HG02884 (cell line): ENCODE results near the gene NFATC2.

Source experiments
- ATAC-seq: cut with Tn5 transposase; IDR thresholded peaks from one replicate; pipeline ENCODE4 v1.9.1; 2021; ENCODE audit warnings: mild to moderate bottlenecking, moderate library complexity; ENCODE audit not compliant: unreplicated experiment

NFATC2 gene

GRCh38 chr20:51457533-51457932, 85.0 kb downstream of the NFATC2 start:
- no peak for ATAC-seq

- no peak for ATAC-seq
Measured at GRCh38 chr20:51456511-51457509, 85.7 kb downstream of the NFATC2 start.

- no peak for ATAC-seq
Measured at GRCh38 chr20:51454250-51454865, 88.2 kb downstream of the NFATC2 start.

DNA sequence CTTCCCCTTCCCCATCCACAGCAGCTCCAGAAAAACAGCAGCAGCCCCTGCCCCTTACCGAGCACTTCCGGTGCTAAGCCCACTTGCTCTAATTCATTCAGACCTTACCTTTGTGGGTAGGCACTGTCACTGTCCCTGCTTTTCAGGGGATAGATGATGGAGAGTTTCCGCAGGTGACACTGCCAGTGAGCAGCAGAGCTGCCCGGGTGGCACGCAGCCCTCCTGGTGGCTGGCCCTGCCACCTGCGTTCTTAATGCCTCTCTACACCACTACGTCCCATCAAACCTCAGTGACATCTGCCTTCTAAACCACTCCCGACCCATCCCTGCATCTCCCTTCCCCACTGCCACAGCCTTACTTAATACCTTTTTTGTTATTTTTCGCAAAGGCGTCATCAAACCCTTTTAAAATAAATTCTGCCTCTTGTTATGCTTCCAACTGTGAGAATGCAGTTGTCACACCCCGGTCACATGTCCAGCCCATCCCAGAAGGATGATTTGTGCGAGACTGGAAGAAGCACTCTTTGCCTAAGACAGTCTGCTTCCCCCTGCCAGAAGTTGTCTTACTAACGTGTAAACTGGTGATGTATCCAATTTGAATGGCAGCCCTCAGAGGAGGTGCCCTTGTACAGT, 89.7 kb downstream of the NFATC2 start:
- ATAC-seq, result no peak

DNA sequence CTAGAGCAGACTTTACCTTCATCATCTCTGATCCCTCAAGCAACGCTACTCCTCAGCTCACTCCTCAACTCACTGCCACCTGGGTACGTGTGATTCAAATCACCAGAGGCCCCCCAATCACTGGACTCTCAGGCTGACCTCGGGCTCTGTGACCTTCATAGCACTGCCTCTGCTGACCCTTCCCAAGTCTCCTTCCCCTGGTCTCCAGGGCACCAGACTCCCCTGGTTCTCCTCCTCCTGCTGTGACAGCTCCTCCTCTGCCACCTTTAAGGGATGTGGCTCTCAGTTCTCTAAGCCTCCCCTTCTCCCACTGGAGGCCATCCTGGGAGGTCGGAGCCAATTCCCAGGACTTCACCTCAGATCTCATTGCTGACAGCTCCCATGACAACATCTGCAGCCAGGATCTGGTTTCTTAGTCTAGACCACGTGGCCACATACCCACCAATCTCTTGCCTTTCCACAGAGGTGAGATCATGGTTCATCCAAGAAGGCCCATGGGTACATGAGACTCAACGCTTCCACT, 90.4 kb downstream of the NFATC2 start:
- no peak for ATAC-seq

GRCh38 chr20:51451484-51451883, 91.0 kb downstream of the NFATC2 start:
- ATAC-seq, result no peak

GRCh38 chr20:51450984-51451383, 91.5 kb downstream of the NFATC2 start:
- ATAC-seq, result no peak

DNA sequence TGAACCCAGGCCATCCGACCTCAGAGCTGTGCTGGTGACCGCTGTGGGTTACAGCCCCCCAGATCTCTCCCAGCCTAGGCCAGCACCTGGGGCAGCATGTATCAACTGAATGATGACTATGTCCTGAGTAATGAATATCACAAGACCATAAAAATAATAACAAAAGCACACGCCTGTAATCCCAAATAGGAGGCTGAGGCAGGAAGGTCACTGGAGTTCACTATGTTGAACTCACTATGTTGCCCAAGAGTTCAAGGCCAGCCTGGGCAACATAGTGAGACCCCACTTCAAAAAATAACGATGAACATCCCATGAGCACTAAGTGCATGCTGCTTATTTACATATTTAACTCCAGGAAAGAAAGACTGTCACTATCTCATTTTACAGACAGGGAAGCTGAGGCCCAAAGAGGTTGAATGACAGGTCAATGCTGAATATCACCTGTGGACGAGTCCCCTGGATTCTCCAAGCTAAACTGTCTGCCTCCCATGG, 92.3 kb downstream of the NFATC2 start:
- ATAC-seq, result no peak

DNA sequence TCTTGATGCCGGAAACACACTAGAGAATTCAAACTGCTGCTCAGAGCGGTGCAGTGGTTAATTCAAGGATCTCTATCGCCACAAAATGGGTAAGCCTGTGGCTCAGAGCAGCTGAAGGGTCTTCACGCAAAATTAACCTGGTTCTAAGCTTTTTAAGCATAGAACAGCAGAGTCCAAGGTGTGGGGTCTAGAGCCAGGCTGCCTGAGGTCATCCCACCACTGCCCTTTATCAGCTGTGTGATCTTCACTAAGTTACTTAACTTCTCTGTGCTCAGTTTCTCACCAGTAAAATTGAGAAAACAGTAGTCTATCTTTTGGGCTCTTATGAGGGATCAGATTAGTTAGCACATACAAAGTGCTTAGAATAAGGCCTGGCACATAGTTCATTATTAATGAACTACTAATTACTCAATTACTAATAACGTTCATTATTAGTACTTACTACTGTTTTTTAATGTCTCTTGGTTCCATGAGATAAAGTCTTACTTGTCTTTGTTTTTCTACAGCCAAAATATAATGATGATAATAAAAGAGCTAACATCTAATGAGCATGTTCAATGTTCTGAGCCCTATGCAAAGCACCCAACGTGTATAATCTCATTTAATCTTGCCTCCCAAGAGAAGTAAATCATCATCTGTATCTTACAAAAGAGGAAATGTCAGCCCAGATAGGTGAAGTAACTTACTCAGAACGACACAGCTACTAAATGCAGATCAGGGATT, 92.9 kb downstream of the NFATC2 start:
- ATAC-seq, result no peak

DNA sequence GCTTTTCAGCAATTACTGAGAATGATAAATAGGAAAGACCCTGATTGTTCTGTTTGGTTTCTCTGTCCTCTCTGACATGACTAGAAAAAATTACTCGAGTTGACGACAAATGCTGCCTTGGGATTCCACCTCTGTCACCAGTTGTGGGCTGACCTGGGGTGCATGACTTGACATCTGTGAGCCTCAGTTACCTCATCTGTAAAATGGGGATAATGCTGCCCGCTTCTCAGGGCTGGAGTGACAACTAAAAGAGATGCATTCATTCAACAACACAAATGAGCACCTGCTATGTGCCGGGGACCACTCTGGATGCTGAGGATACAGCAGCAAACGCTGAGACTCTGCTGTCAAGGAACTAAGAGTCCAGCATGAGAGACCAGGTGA, 94.8 kb downstream of the NFATC2 start:
- no peak for ATAC-seq

DNA sequence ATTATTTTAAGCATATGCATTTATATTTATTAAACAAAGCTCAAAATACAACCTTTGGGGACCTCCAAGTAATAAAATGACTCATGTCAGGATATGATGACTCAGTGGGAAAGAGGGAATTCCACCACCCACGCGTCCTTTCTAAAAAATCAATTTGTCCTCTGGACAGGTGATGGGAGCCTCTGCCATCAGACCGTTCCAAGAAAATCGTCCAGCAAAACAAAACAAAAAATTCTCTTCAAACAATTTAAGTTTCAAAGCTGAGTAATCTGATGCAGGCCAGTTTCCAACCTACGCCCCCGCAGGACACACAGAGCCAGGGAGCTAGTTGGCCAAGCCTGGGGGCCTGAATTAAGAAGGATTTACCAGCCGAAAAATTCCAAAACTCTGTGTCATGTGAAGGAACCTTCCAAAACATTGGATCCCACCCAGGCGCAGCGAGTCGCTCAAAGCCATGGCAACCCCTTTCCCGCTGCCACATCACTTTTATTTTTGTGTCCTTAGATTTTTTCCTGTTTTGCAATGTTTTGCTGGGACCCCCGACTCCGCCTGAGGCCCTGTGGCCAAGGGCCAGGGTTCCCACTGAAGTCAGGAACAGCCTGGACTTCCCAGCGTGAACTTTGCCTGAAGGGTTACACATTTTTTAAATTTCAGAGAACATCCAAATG, 95.3 kb downstream of the NFATC2 start:
- ATAC-seq, result no peak

GRCh38 chr20:51446656-51447055, 95.9 kb downstream of the NFATC2 start:
- no peak for ATAC-seq

- no peak for ATAC-seq
Measured at GRCh38 chr20:51446230-51446629, 96.3 kb downstream of the NFATC2 start.

DNA sequence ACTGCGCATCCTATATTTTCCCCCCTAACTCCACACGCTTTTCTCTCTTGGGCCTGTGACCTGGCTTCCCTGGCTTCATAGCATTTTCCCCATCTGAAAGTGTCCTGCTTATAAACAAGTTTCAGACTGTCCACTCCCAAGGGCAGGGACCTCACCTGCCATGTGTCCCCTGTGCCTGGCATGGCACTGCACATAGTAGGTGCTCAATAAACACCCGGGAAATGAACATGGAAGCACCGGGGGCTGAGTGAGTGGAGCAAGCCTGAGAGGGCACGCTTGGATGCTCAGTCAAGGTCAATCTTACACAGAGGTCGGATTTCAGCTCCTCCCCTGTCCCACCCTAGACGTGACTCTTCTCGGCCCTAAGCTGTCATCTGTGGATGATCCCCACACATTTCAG, 96.9 kb downstream of the NFATC2 start:
- no peak for ATAC-seq

GRCh38 chr20:51444922-51445438, 97.5 kb downstream of the NFATC2 start:
- no peak for ATAC-seq

DNA sequence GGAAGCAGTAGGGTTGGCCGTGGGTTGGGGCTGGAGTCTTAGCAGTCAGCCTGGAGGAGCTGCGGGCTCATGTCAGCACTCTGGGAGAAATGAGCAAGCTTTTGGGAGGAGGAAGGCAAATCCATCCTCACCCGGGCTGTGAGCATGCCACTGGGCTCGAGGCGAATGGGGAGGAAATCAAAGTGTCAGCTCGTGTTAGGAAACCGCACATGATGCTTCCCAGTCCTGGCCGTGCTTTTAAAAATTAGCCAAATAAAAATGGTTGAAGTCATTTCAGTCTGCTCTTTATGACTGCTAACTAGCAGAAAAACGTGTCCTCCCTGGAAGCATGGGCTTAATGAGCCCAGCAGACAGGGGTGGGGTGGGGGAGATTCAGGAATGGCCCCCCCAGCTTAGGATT, 98.1 kb downstream of the NFATC2 start:
- no peak for ATAC-seq

DNA sequence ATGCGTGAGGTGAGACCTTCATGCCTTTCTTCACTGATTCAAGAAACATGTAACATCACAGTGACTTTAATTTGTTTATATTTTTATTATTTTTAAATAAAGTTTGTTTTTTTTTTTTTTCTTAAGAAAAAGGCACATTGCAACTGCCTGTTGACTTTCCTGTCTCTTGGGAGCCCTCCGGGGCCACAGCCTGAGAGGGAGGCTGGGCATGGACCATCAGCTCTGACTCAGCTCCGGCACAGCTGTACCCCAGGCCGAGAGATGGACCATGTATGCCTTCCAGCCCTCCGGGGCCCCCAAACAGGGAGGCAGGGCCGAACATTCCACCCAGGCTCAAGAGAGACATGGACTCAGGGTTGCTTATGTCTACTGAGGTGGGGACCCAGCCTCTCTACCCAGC, 99.9 kb downstream of the NFATC2 start:
- no peak for ATAC-seq

GRCh38 chr20:51440589-51440988, 101.9 kb downstream of the NFATC2 start:
- no peak for ATAC-seq

DNA sequence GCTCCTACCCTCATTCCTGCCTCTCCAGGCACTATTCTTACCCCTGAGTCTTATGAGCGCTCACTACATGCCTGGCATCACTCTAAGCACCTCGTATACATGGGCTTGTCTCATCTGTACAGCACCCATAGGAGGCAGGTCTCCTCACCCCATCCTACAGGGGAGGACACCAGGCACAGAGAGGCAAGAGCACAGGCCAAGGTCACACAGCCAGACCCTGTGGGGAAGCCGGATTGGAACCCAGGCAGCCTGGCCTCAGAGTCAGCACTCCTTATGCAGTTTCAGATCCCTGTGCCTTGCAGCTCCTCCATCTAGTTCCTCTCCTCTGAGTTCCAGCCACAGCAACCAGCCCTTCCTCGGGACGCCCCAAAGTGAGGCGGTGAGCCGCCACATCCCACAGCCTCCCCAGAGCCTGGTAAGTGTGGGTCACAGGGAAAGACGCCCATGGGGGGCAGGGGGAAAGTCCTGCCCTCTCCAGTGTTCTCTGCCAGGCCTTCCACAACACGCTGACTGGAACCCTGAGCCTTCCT, 103.3 kb downstream of the NFATC2 start:
- ATAC-seq, result no peak

- ATAC-seq, result no peak
Measured at GRCh38 chr20:51438136-51438535, 104.4 kb downstream of the NFATC2 start.
